Naive thymus-derived CD4-positive, alpha-beta T cell (primary cell): ENCODE measurements around the gene ULBP1. TPM values are rescaled to one million over a fixed set of nuclear protein-coding genes. Genes with fewer than 3 reads are reported as not detected.
"Not testable (repeated sequence)": the region's sequence is repeated elsewhere in the genome, so short reads cannot be mapped to it uniquely, and the experiment has no call there.

Source experiments
- ATAC-seq: fragments of 150-1000 bp; cut with Tn5 transposase; 2 replicates; pipeline ENCODE4 v1.10.0; 2021; ENCODE audit warnings: mild to moderate bottlenecking, moderate library complexity
- CTCF ChIA-PET: fragments of 350-600 bp; sonication (Branson Sonifier 250); formaldehyde crosslinking; loops from one replicate; lab custom pipeline; 2021; ENCODE audit warnings: antibody characterized with exemption; lab: Charles Lee
- POLR2A ChIA-PET: fragments of 350-600 bp; sonication (Branson Sonifier 250); formaldehyde crosslinking; loops from one replicate; lab custom pipeline; 2021; ENCODE audit warnings: antibody characterized with exemption, inconsistent platforms; lab: Charles Lee
- DNase-seq, 9 donors: peaks; one replicate each; pipeline versions ENCODE4 v3.0.0 to v3.0.0-alpha.2; 2020 to 2022; ENCODE audit warnings: mixed read lengths in 1 of 9
- H3K27ac ChIP-seq: one replicate; pipeline ENCODE4 v1.7.0; 2013; ENCODE audit warnings: mild to moderate bottlenecking, low read depth, low read length, moderate library complexity
- H3K27me3 ChIP-seq, 2 donors: one replicate each; pipeline ENCODE4 v1.7.0; 2013; ENCODE audit warnings: low read length in 2 of 2, mild to moderate bottlenecking in 2 of 2, moderate library complexity in 2 of 2; ENCODE audit not compliant: control insufficient read depth in 2 of 2, insufficient read depth in 2 of 2
- H3K36me3 ChIP-seq, 3 experiments: 1 replicate in 2 of 3; 2 replicates in 1 of 3; pipeline ENCODE4 v1.7.0; 2013; ENCODE audit warnings: low read length in 3 of 3, mild to moderate bottlenecking in 3 of 3, moderate library complexity in 1 of 3; ENCODE audit not compliant: insufficient read depth in 3 of 3, control insufficient read depth in 2 of 3
- H3K4me1 ChIP-seq, 2 donors: one replicate each; pipeline ENCODE4 v1.7.0; 2013; ENCODE audit warnings: low read length in 2 of 2, mild to moderate bottlenecking in 2 of 2, moderate library complexity in 1 of 2; ENCODE audit not compliant: control insufficient read depth in 2 of 2, insufficient read depth in 2 of 2
- H3K4me3 ChIP-seq: 2 replicates; pipeline ENCODE4 v1.7.0; 2013; ENCODE audit warnings: mild to moderate bottlenecking, low read length
- H3K9me3 ChIP-seq, 3 experiments: 1 replicate in 2 of 3; 2 replicates in 1 of 3; pipeline ENCODE4 v1.7.0; 2013; ENCODE audit warnings: low read length in 3 of 3; ENCODE audit not compliant: control insufficient read depth in 2 of 3
- H3K27ac Mint-ChIP-seq, 9 donors: one replicate each; pipeline ENCODE4 v1.8.0; 2020 to 2022; ENCODE audit warnings: mixed read lengths in 9 of 9, mild to moderate bottlenecking in 8 of 9, moderate library complexity in 5 of 9, inconsistent platforms in 2 of 9
- H3K27me3 Mint-ChIP-seq, 5 donors: one replicate each; pipeline ENCODE4 v1.8.0; 2021 to 2022; ENCODE audit warnings: mixed read lengths in 5 of 5, mild to moderate bottlenecking in 1 of 5
- H3K36me3 Mint-ChIP-seq, 5 donors: one replicate each; pipeline ENCODE4 v1.8.0; 2020 to 2022; ENCODE audit warnings: mixed read lengths in 5 of 5, mild to moderate bottlenecking in 3 of 5, inconsistent platforms in 1 of 5
- H3K4me1 Mint-ChIP-seq, 7 donors: one replicate each; pipeline ENCODE4 v1.8.0; 2020 to 2022; ENCODE audit warnings: mixed read lengths in 7 of 7, mild to moderate bottlenecking in 3 of 7, inconsistent platforms in 1 of 7
- H3K4me3 Mint-ChIP-seq, 10 donors: one replicate each; pipeline ENCODE4 v1.8.0; 2020 to 2022; ENCODE audit warnings: mild to moderate bottlenecking in 10 of 10, mixed read lengths in 10 of 10, moderate library complexity in 6 of 10, inconsistent platforms in 2 of 10
- H3K9me3 Mint-ChIP-seq, 11 donors: one replicate each; pipeline ENCODE4 v1.8.0; 2020 to 2022; ENCODE audit warnings: mixed read lengths in 11 of 11, mild to moderate bottlenecking in 4 of 11, inconsistent platforms in 1 of 11, moderate library complexity in 1 of 11
- intact Hi-C, 2 donors: fragments of 100-400 bp; cut with micrococcal nuclease; formaldehyde crosslinking; loops; one replicate each; pipeline ENCODE4 v1.15.1; 2023
- polyA plus RNA-seq, 2 donors: library from polyadenylated mRNA; unstranded; fragments of 300-500 nt; fragmentation: Illumina TruSeq; gene quantifications; one replicate each; pipeline ENCODE4 v1.2.3, GENCODE V29; 2021
- total RNA-seq, 6 experiments: library from RNA in 5 of 6; stranded (reverse) in 5 of 6; gene quantifications; 1 replicate in 5 of 6; 2 replicates in 1 of 6; pipeline ENCODE4 v1.2.3 and lab custom pipeline; 2021 to 2026

Gene ULBP1
- total and polyA plus RNA-seq, 7 experiments from 2014 or later, result 1.4 TPM; not detected in 6

DNA sequence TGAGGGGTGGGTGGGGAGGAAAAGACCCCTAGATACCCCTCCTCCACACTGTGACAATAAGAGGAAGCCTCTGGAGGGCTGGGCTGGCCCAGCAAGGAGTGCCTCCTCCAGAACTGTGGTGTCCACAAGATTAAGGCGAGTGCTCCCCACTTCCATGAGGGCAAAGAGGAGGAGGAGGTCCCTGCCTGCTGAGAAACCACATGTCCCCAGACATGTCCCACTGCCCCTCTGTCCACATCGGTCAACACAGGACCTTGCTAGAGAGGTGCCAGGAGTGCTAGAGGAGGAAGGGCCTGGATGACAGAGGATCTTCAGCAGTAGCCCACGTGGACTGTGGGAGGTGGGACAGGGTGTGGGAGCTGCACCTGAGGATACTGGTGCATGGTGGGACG is 43.9 kb upstream of the ULBP1 start:
- Histone ChIP-seq H3K27ac (no peak overlapping the region), H3K27me3 (peaks cover 6 to 10% of the 10 kb centered on the region in 2 donors), H3K4me3 (no peak overlapping the region), H3K36me3 (no peaks in the 10 kb centered on the region), H3K9me3 (no peaks in the 10 kb centered on the region), H3K4me1 (peaks cover 0 to 6% of the 10 kb centered on the region in 2 donors)
- H3K27ac Mint-ChIP-seq, result no peak overlapping the region
- H3K4me1 Mint-ChIP-seq, result peaks cover 12 to 22% (median 17%) of the 10 kb centered on the region in 7 donors
- no peak overlapping the region for H3K4me3 Mint-ChIP-seq
- H3K27me3 Mint-ChIP-seq, result peaks cover 48 to 68% (median 56%) of the 10 kb centered on the region in 5 donors
- peaks cover 0 to 2% (median 0%) of the 10 kb centered on the region in 11 donors for H3K9me3 Mint-ChIP-seq
- H3K36me3 Mint-ChIP-seq, result no peaks in the 10 kb centered on the region
- CTCF ChIA-PET, result no interaction called here
- POLR2A ChIA-PET, result no interaction called here
- no peak for ATAC-seq
- DNase-seq, result no peak
- intact Hi-C loops, result loop anchor here in 1 of 2 donors (10.0 kb wide), 1 partner anchor 895 kb away; no protein-coding TSS in a partner anchor

DNA sequence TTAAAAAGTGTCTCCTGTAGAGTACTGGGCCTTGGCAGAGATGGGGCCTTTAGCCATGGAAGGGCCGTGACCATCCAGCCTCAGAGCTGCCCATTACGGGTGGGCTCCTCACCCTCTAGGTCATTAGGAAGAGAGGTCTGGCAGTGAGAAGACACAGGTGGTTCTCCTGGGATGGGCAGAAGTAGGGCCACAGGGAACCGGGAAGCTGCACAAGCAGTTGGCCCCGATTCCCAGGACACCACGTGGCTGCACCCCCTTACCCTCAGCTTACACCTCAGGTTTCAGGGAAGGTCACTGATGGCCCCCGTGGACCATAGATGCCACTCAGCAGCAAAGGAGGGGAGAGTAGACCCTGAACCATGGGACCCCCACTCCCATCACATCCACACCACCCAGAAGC is 42.4 kb upstream of the ULBP1 start:
- ATAC-seq, result no peak
- intact Hi-C loops, result loop anchor here in 1 of 2 donors (10.0 kb wide), 1 partner anchor 897 kb away; no protein-coding TSS in a partner anchor
- Histone ChIP-seq H3K27me3 (peaks cover 11 to 12% of the 10 kb centered on the region in 2 donors), H3K4me1 (peaks cover 6% of the 10 kb centered on the region in 2 donors), H3K4me3 (no peak overlapping the region), H3K36me3 (no peaks in the 10 kb centered on the region), H3K27ac (no peak overlapping the region), H3K9me3 (no peaks in the 10 kb centered on the region)
- H3K36me3 Mint-ChIP-seq, result no peaks in the 10 kb centered on the region
- H3K4me1 Mint-ChIP-seq, result peaks cover 16 to 28% (median 24%) of the 10 kb centered on the region in 7 donors
- POLR2A ChIA-PET, result no interaction called here
- H3K4me3 Mint-ChIP-seq, result peak overlapping the region in 5 of 10 donors; percentile 0 to 89 (median 58)
- CTCF ChIA-PET, result no interaction called here
- peaks cover 59 to 74% (median 68%) of the 10 kb centered on the region in 5 donors for H3K27me3 Mint-ChIP-seq
- H3K9me3 Mint-ChIP-seq, result peaks cover 0 to 2% (median 0%) of the 10 kb centered on the region in 11 donors
- no peak for DNase-seq
- H3K27ac Mint-ChIP-seq, result no peak overlapping the region

DNA sequence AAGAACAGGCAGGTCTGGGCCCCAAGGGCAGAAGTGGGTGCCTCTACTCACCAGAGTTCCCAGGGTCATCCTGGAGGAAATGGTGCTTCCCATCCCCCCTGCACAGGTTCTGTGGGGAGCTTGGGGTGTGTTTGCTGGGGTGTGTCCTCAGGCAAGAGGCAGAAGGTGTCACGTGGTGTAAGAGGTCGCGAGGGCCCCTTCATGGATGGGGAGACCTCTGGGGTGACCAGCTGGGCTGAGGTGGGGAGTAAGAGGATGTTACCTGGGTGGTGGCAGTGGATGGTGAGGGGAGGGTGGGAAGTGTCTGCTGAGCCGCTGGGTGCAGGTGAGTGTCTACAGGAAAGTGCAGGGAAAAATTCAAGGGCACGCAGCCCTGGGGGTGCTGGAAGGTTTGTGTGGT is 41.7 kb upstream of the ULBP1 start:
- intact Hi-C loops, result loop anchor here (2.0 to 10.0 kb wide), 2 partner anchors 375 to 897 kb away; partner anchors contain the start of gene PPIL4 (in 1 of the 2)
- H3K27ac Mint-ChIP-seq, H3K9me3 Mint-ChIP-seq, ATAC-seq, POLR2A ChIA-PET, CTCF ChIA-PET, H3K27ac ChIP-seq, H3K4me1 ChIP-seq, DNase-seq, H3K9me3 ChIP-seq, H3K4me3 ChIP-seq, H3K36me3 Mint-ChIP-seq, H3K36me3 ChIP-seq: not testable (repeated sequence)
- Mint-ChIP-seq H3K27me3 (peaks cover 62 to 75% (median 70%) of the 10 kb centered on the region in 5 donors), H3K4me3 (peak overlapping the region; percentile 53 to 89 (median 64)), H3K4me1 (peaks cover 18 to 30% (median 26%) of the 10 kb centered on the region in 7 donors)
- H3K27me3 ChIP-seq, result peaks cover 16% of the 10 kb centered on the region in 2 donors

DNA sequence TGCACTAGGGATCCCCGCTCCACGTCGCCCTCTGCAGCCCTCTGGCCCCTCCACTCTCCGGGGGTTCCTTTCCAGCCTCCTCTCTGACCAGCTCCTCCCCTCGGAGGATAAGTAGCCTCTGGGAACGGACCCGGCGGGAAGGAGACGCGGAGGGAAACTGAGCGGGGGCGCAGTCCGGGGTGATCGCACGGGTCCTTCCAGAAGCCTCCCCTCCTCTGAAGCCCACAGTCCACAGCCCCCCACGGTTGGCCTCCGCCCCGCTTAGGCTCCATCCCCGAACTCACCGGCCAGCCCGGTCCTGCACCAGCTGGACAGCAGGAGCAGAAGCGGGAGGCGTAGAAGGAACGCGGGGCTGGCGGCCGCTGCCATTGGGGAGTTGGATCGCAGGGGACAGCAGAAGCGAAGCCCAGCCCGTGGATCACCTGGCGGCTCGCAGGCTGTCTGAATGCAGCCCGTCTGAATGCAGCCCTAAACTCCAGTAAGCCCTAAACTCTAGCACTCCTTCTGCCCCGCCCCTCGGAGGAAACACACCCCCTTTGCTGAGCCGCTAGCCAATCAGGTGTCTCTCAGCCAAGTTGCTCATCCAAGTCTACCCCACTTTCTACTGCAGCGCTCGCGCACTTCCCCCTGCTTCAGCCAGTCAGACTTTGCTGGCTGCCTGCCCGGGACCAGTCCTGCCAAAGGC is 41.0 kb upstream of the ULBP1 start, which contains the start of gene RAET1G:
Gene RAET1G (minus strand): TSS at position 480 of the 685 bp plus-strand sequence. CDS start 111 bp downstream, at position 369.
- Histone ChIP-seq H3K4me3 (peak within 1 kb of the TSS; percentile 65), H3K9me3 (no peaks in the 10 kb centered on the region), H3K4me1 (peaks cover 6 to 7% of the 10 kb centered on the region in 2 donors), H3K27ac (no peak within 1 kb of the TSS), H3K36me3 (no peaks in the 10 kb centered on the region), H3K27me3 (peaks cover 16% of the 10 kb centered on the region in 2 donors)
- H3K27me3 Mint-ChIP-seq, result peaks cover 68 to 82% (median 77%) of the 10 kb centered on the region in 5 donors
- peaks cover 0 to 2% (median 0%) of the 10 kb centered on the region in 11 donors for H3K9me3 Mint-ChIP-seq
- intact Hi-C loops, result loop anchor here (1.0 to 10.0 kb wide), 4 partner anchors 26 to 898 kb away; partner anchors contain the start of gene PPIL4 (in 1 of the 2)
- H3K36me3 Mint-ChIP-seq, result no peaks in the 10 kb centered on the region
- H3K27ac Mint-ChIP-seq, result peak within 1 kb of the TSS in 3 of 9 donors; percentile 16 to 68 (median 52)
- peak; percentile 92 for ATAC-seq
- DNase-seq, result peak; percentile 48 to 90 (median 78)
- ChIA-PET CTCF (interaction anchor here (1.5 kb wide), 1 partner anchor 86 kb away, joined by 3 read pairs; no protein-coding TSS in a partner anchor), POLR2A (no interaction called here)
- peak within 1 kb of the TSS; percentile 82 to 89 (median 86) for H3K4me3 Mint-ChIP-seq
- peaks cover 18 to 30% (median 26%) of the 10 kb centered on the region in 7 donors for H3K4me1 Mint-ChIP-seq

DNA sequence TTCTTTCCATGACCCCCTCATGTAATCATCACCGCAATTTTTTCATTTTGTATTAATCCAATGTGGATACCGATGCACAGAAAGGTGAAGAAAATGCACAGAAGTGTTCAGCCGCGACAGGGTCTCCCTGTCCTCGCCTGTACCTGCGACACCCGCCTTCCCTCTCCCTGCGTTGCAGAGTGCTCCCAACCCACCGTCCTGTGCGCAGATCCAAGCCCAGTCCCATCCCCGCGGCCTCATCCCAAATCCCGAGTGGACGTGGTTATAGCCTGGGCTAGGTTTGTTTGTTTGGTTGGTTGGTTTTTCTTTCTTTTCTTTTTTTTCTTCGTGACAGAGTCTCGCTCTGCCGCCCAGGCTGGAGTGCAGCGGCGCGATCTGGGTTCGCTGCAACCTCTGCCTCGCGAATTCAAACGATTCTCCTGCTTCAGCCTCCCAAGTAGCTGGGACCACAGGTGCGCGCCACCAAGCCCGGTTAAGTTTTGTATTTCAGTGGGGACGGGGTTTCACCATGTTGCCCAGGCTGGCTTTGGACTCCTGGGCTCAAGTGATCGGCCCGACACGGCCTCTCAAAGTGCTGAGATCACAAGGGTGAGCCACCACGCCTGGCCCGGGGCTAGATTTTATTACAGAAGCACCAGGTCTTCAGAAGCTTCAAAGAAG is 40.3 kb upstream of the ULBP1 start:
- intact Hi-C loops, result loop anchor here (1.0 to 10.0 kb wide), 4 partner anchors 27 to 899 kb away; partner anchors contain the start of gene PPIL4 (in 1 of the 2)
- H3K36me3 Mint-ChIP-seq, result no peaks in the 10 kb centered on the region
- Histone ChIP-seq H3K4me3 (peak overlapping the region; percentile 65), H3K27me3 (peaks cover 16% of the 10 kb centered on the region in 2 donors), H3K36me3 (no peaks in the 10 kb centered on the region), H3K27ac (no peak overlapping the region), H3K4me1 (peaks cover 6 to 7% of the 10 kb centered on the region in 2 donors), H3K9me3 (no peaks in the 10 kb centered on the region)
- peaks cover 18 to 30% (median 26%) of the 10 kb centered on the region in 7 donors for H3K4me1 Mint-ChIP-seq
- POLR2A ChIA-PET, result no interaction called here
- peaks cover 0 to 2% (median 0%) of the 10 kb centered on the region in 11 donors for H3K9me3 Mint-ChIP-seq
- DNase-seq (no peak), ATAC-seq (peak; percentile 16)
- H3K27me3 Mint-ChIP-seq, result peaks cover 75 to 88% (median 83%) of the 10 kb centered on the region in 5 donors
- H3K4me3 Mint-ChIP-seq, result peak overlapping the region; percentile 82 to 89 (median 86)
- CTCF ChIA-PET, result interaction anchor here (1.5 kb wide), 1 partner anchor 87 kb away, joined by 3 read pairs; no protein-coding TSS in a partner anchor
- peak overlapping the region in 3 of 9 donors; percentile 16 to 68 (median 52) for H3K27ac Mint-ChIP-seq
